HL-60 (cell line): ENCODE results near the gene DISP2.

Source experiments
- DNase-seq, 2 experiments: peaks; one replicate each; pipeline ENCODE4 v3.0.0-alpha.2; 2010 to 2020; ENCODE audit warnings: low read depth in 1 of 2, low spot score in 1 of 2
- H3K27ac ChIP-seq: fragments of 250-450 bp; sonication (Bioruptor Pico); replicated peaks from 2 replicates; pipeline ENCODE4 v1.5.1; 2020; ENCODE audit warnings: mild to moderate bottlenecking, moderate library complexity
- H3K27me3 ChIP-seq: fragments of 250-450 bp; sonication (Bioruptor Pico); 2 replicates; pipeline ENCODE4 v1.5.1; 2021; ENCODE audit warnings: mild to moderate bottlenecking, moderate library complexity; ENCODE audit not compliant: insufficient read depth, poor library complexity, severe bottlenecking
- H3K4me3 ChIP-seq: replicated peaks from 2 replicates; pipeline ENCODE4 v1.5.1; 2011; ENCODE audit warnings: mild to moderate bottlenecking, control low read depth, low read length; ENCODE audit not compliant: insufficient read depth
- GABPA ChIP-seq: IDR thresholded peaks from 2 replicates; pipeline ENCODE4 v1.6.1; 2012; ENCODE audit warnings: low read depth
- POLR2AphosphoS5 ChIP-seq: IDR thresholded peaks from 2 replicates; pipeline ENCODE4 v1.6.1; 2012; ENCODE audit warnings: low read depth
- SPI1 ChIP-seq: IDR thresholded peaks from 2 replicates; pipeline ENCODE4 v1.6.1; 2012; ENCODE audit warnings: low read depth, mild to moderate bottlenecking, borderline replicate concordance
- TF ChIP-seq, protein P1 (sequence below): IDR thresholded peaks from 2 replicates; pipeline ENCODE4 v1.6.1; 2012; ENCODE audit warnings: low read depth; ENCODE audit not compliant: insufficient replicate concordance
- TF ChIP-seq, protein P2 (sequence below): IDR thresholded peaks from one replicate; pipeline ENCODE4 v1.5.1; 2011; ENCODE audit warnings: low read length, control low read depth, inconsistent platforms; ENCODE audit not compliant: insufficient read depth

Gene DISP2

DNA sequence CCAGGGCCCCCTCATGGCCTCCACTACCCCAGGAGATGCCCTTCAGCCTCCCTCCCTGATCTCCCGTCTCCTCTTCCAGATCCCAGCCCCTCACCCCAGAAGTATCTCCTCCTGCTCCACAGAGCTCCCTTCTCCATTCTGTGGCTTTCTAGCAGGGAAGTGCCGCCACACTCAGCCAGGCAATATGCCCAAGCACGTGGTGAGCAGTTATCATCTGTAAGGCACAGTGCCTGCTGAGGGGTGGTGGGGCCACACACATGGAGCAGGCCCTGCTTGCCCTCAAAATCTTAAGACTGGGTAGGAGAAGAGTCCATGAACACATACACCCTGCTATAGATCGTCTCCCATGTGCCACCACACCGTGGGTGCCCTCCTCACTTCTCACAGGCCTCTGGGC, 9.5 kb upstream of the DISP2 start:
- no peak for DNase-seq
- Histone ChIP-seq H3K27ac (no peak overlapping the region), H3K27me3 (no peaks in the 10 kb centered on the region), H3K4me3 (no peak overlapping the region)
- TF ChIP-seq GABPA (no peak), POLR2AphosphoS5 (no peak), SPI1 (0 out of 2 replicates have a peak, but pooled peaks have one; percentile 1)
- TF ChIP-seq, protein P1, sequence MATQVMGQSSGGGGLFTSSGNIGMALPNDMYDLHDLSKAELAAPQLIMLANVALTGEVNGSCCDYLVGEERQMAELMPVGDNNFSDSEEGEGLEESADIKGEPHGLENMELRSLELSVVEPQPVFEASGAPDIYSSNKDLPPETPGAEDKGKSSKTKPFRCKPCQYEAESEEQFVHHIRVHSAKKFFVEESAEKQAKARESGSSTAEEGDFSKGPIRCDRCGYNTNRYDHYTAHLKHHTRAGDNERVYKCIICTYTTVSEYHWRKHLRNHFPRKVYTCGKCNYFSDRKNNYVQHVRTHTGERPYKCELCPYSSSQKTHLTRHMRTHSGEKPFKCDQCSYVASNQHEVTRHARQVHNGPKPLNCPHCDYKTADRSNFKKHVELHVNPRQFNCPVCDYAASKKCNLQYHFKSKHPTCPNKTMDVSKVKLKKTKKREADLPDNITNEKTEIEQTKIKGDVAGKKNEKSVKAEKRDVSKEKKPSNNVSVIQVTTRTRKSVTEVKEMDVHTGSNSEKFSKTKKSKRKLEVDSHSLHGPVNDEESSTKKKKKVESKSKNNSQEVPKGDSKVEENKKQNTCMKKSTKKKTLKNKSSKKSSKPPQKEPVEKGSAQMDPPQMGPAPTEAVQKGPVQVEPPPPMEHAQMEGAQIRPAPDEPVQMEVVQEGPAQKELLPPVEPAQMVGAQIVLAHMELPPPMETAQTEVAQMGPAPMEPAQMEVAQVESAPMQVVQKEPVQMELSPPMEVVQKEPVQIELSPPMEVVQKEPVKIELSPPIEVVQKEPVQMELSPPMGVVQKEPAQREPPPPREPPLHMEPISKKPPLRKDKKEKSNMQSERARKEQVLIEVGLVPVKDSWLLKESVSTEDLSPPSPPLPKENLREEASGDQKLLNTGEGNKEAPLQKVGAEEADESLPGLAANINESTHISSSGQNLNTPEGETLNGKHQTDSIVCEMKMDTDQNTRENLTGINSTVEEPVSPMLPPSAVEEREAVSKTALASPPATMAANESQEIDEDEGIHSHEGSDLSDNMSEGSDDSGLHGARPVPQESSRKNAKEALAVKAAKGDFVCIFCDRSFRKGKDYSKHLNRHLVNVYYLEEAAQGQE, result no peak
- TF ChIP-seq, protein P2, sequence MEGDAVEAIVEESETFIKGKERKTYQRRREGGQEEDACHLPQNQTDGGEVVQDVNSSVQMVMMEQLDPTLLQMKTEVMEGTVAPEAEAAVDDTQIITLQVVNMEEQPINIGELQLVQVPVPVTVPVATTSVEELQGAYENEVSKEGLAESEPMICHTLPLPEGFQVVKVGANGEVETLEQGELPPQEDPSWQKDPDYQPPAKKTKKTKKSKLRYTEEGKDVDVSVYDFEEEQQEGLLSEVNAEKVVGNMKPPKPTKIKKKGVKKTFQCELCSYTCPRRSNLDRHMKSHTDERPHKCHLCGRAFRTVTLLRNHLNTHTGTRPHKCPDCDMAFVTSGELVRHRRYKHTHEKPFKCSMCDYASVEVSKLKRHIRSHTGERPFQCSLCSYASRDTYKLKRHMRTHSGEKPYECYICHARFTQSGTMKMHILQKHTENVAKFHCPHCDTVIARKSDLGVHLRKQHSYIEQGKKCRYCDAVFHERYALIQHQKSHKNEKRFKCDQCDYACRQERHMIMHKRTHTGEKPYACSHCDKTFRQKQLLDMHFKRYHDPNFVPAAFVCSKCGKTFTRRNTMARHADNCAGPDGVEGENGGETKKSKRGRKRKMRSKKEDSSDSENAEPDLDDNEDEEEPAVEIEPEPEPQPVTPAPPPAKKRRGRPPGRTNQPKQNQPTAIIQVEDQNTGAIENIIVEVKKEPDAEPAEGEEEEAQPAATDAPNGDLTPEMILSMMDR, result no peak

DNA sequence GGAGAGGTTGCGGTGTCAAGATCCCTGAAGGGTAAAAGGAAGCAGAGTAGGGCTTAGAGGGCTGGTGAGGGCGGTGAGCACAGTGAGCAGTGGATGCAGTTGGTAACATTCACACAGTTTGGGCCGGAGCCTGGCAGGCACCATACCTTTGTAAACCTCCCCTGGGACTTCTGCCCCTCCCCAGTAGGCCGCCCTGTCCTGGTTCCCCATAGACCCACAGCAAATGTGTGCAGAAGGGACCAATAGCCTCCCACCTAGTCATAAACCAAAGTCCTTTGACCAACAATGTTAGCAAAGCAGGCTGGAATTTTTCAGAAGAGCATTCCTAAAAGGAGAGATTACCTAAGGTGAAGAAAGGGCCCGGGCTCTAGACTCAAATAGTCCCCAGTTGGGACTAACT, 8.9 kb upstream of the DISP2 start:
- no peaks in the 10 kb centered on the region for H3K27me3 ChIP-seq
- no peak overlapping the region for H3K27ac ChIP-seq
- no peak overlapping the region for H3K4me3 ChIP-seq
- no peak for DNase-seq
- no peak for TF ChIP-seq POLR2AphosphoS5
- TF ChIP-seq, protein P2, result no peak

DNA sequence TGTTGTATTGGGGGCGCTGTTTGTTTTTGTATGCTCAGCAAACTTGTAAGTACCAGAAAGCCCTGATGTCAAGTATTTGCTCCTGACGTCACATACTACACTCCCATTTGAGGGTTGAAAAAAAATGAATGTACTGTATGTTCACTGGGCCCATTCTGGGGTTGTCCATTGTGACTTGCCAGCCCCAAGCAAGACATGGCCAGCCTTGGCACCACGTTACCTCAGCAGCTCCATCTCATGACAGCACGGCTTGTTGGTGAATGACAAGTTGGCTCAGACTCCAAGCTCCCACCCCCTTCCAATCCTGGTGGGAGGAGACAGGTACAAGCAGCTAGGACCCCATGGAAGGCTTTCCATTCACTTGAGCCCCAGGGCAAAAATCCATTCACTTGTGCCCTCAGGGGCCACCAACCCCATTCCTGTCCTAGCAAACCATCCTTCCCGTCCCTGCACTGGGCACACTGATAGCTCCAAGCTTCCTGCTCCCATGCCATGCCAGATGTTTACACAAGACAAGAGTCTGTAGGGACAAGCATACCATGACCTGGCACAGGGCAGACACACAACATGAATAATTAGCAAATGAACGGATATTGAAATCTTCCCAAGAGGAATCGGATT, 5.6 kb upstream of the DISP2 start:
- no peak for DNase-seq
- no peak overlapping the region for H3K27ac ChIP-seq
- no peaks in the 10 kb centered on the region for H3K27me3 ChIP-seq
- TF ChIP-seq SPI1 (no peak), GABPA (no peak), POLR2AphosphoS5 (no peak)
- TF ChIP-seq, protein P2, result no peak
- TF ChIP-seq, protein P1, result no peak
- H3K4me3 ChIP-seq, result no peak overlapping the region

DNA sequence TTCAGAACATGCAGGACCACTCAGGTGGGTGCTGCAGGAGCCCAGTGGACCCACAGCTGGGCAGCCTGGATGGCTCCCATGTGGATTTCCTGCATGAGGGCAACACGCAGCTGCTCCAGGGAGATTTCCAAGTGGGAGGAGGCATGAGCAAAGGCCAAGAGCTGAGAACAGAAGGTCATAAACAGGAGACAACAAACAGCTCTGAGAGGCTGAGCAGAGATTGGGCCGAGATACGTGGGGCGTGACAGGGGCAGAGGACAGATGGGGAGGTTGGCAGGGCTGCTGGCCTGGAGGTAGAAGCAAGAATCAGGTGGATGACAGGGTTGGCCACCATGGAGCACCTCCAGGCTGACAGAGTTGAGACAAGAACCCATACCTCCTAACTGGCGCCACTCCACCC, 4.3 kb upstream of the DISP2 start:
- H3K4me3 ChIP-seq, result no peak overlapping the region
- H3K27ac ChIP-seq, result no peak overlapping the region
- H3K27me3 ChIP-seq, result no peaks in the 10 kb centered on the region
- TF ChIP-seq POLR2AphosphoS5 (no peak), SPI1 (no peak), GABPA (no peak)
- TF ChIP-seq, protein P2, result no peak
- TF ChIP-seq, protein P1, result no peak
- DNase-seq, result no peak
